GM19193 (cell line): ENCODE measurements around the gene KLK6.

ENCODE experiments used
- POLR2A ChIP-seq: IDR thresholded peaks from 4 replicates; pipeline ENCODE4 v1.6.1; 2011; ENCODE audit not compliant: insufficient read depth, insufficient read length; ENCODE audit errors: extremely low read depth

Gene KLK6

GRCh38 chr19:50972795-50973376 is 3.5 kb upstream of the KLK6 start:
- no peak for TF ChIP-seq POLR2A

- no peak for TF ChIP-seq POLR2A
These were observed 527 bp downstream of the KLK6 start for GRCh38 chr19:50968716-50969412.

- TF ChIP-seq POLR2A = no peak
These were observed 1.3 kb downstream of the KLK6 start for GRCh38 chr19:50967929-50968715.

- TF ChIP-seq POLR2A = no peak
These were observed 5.1 kb downstream of the KLK6 start for GRCh38 chr19:50964266-50964665.

DNA sequence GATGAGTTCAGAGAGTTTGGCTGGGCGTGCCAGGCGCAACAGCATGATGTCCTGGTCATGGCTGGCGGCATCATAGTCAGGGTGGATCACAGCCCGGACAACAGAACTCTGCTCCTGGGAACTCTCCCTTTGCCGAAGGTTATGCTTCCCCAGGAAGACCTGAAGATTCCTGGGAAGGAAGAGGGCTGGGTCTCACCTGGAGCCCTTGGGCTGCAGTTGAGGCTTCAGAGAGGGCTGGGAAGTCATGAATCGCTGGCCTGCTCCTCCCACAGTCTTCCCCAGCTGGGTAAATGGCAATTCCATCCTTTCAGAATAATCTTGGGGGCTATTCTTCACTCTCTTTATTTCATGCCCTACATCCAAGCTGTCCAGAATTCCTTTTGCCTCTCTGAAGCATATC is 6.0 kb downstream of the KLK6 start:
- TF ChIP-seq POLR2A = no peak

GRCh38 chr19:50962245-50962644 is 7.1 kb downstream of the KLK6 start:
- TF ChIP-seq POLR2A = no peak

DNA sequence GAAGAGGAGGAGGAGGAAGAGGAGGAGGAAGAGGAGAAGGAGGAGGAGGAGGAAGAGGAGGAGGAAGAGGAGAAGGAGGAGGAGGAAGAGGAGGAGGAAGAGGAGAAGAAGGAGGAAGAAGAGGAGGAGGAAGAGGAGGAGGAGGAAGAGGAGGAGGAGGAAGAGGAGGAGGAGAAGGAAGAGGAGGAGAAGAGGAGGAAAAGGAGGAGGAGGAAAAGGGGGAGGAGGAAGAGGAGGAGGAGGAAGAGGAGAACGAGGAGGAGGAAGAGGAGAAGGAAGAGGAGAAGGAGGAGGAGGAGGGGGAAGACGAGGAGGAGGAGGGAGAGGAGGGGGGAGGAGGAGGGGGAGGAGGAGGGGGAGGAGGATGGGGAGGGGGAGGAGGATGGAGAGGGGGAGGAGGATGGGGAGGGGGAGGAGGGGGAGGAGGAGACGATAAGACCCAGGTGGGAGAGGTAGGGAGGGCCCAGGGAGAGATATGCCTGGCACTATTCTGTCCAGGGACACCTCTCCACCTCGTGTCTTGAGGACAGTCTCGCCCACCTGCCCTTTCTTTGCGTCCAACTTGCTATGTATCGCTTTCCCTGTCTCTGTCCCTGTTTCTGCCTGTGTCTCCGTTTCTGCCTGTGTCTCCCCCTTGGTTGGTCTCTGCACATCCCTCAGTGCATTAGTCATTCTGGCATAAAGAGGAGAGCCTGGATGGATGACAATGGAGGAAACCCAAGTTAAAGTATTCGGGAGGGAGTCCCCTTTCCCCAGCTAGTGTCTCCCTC is 9.5 kb downstream of the KLK6 start:
- TF ChIP-seq POLR2A = no peak

DNA sequence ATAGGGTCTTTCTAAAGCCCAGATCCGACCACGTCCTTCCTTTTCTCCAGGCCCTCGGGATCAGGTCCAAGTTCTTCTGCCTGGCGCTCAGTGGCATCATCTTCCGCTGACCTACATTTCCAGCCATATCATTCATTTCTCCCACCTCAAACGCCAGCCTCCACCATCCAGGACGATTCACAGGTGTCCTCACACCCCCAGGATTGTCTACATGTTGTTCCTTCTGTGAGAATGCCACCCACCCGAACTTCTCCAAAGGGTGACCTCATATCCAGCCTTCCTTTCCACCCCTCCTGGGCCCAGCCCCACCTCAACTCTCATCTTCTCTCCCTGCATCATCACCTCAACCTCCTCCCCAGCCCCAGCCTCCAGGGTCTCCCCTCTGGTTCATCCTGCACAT is 11.8 kb downstream of the KLK6 start:
- no peak for TF ChIP-seq POLR2A

GRCh38 chr19:50952910-50953309 is 16.5 kb downstream of the KLK6 start, which contains the start of gene KLK5:
Gene KLK5, minus strand, starts transcription at chr19:50953038. Its CDS starts 381 bp downstream, at chr19:50952657.
- TF ChIP-seq POLR2A = no peak

DNA sequence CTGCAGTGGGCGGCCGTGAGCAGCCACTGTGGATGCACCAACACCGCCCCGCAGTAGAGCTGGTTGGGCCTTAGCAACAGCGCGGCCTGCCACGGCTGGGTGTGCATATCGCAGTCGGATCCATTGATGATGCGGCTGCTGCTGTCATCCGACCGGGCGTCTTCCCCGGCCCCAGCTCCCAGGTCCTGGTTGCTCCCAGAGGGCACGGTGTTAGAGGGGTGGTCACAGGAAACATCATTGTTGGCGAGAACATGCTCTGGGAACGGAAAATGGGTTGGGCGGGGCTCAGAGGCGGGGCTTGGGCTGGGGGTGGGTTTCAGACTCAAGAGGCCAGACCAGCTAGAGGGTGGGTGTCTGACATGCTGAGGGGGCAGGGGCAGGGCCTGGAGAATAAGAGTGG is 19.5 kb downstream of the KLK6 start:
- TF ChIP-seq POLR2A = no peak

DNA sequence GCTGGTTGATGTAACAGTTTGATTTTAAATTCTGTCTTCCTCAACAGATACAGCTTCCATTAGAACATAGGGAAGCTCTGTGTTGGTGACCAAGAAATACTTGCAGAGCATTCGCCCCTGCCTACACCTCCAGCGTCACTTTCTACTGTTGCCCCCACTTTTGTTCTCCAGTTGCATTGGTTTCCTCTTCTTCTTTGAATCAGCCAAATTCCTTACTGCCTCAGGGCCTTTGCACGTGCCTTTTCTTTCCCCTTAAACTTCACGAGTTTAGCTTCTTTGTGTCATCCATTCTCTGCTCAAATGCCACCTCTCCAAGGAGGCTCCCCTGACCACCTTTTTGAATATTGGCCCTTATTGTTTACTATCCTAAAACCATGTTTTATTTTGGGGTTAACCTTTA is 22.3 kb downstream of the KLK6 start:
- TF ChIP-seq POLR2A = no peak

GRCh38 chr19:50944795-50945194 is 24.6 kb downstream of the KLK6 start:
- no peak for TF ChIP-seq POLR2A

DNA sequence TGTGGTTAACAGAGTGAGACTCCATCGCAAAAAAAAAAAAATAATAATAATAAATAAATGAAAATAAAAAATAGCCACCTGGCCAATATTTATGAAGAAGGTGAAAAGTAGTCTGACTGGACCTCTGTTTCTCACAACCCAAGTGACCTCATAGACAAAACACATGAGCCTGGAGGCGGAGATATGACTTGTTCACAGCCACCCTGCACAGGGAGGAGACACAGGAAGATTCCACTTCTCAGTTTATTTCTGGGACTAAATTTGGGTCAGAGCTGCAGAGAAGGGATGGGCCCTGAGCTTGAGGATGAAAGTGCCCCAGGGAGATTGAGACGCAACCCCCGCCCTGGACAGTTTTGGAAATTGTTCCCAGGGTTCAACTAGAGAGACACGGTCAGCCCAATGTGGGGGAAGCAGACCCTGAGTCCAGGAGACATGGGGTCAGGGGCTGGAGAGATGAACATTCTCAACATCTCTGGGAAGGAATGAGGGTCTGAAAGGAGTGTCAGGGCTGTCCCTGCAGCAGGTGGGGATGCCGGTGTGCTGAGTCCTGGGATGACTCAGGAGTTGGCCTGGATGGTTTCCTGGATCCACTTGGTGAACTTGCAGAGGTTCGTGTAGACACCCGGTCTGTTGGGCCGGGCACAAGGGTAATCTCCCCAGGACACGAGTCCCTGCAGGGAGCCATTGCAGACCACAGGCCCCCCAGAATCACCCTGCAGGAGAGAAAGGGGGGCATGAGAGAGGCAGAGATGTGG is 26.1 kb downstream of the KLK6 start:
- TF ChIP-seq POLR2A = no peak

DNA sequence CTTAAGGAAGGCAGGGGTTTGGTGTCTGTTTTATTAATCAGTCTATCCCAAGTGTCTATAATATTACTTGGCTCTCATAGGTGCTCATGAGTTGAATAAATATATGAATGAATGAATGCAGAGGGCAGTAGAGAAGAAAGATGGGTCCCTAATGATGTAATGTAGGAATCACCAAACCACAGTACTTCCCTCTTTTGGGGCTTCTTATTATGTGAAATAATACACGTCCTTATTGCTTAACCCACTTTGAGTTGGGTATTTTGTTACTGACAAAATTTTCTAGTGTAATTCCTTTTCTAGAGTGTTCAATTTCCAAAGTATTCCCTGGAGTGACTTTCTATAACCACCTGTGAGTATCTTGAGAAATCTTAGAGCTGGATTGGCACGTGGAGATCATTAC is 29.8 kb downstream of the KLK6 start:
- no peak for TF ChIP-seq POLR2A

DNA sequence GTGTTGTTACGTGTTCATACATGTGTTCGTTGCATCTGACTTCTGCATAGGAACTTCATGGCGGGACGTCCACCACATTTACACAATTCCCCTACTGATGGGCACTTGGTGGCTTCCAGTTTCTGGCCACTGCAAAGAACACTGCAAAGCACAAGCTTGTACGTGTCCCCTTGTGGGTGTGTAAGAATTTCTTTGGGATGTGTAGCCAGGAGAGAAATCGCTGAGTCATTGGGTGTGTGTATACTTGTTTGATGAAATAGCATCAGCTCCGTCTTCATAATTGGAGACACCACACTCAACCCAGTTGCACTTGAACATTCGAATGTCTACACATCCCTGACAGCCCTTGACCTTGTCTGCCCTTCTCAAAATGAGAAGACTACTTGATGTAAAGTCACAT is 35.8 kb downstream of the KLK6 start:
- no peak for TF ChIP-seq POLR2A

DNA sequence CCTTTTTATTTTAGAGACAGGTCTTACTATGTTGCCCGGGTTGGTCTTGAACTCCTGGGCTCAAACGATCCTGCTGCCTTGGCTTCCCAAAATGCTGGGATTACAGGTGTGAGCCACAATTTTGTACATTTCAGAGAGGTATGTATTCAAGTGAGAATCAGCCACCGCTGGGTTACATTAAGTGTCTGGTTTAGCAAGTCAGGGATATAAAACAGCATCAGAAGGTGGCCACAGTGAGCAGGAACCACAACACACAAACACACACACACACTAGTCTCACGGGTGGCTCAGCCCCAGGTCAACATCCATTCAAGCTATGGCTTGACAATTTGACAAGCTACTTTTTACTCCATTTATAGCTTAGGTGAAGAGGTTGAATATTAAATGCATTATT is 36.7 kb downstream of the KLK6 start:
- TF ChIP-seq POLR2A = no peak
